A549 (cell line): ENCODE data around the gene ADAP1.

Experiments used
- CBX2 ChIP-seq: fragments of 200-600 bp; sonication (generic); IDR thresholded peaks from 2 replicates; pipeline ENCODE4 v1.6.1; 2016; ENCODE audit warnings: low read depth, mild to moderate bottlenecking, borderline replicate concordance
- CEBPB ChIP-seq, 2 experiments: fragments of >200 bp in 1 of 2; sonication (Bioruptor Twin) in 1 of 2; formaldehyde crosslinking in 1 of 2; IDR thresholded peaks; 2 replicates each; pipeline ENCODE4 v1.6.1; 2012 to 2016
- CHD2 ChIP-seq: fragments of 150-350 bp; IDR thresholded peaks from 2 replicates; pipeline ENCODE4 v1.6.1; 2014; ENCODE audit warnings: low read length; ENCODE audit not compliant: partially characterized antibody
- CTCF ChIP-seq: fragments of >200 bp; sonication (Bioruptor Twin); formaldehyde crosslinking; IDR thresholded peaks from 3 replicates; pipeline ENCODE4 v1.5.1; 2016
- FOSL2 ChIP-seq, 2 experiments: fragments of 450-650 bp in 1 of 2; fragments of >200 bp in 1 of 2; sonication (Bioruptor Twin) in 1 of 2; formaldehyde crosslinking; IDR thresholded peaks; 2 replicates each; pipeline versions ENCODE4 v1.5.0 to v1.6.1; 2016 to 2020; ENCODE audit warnings: mild to moderate bottlenecking in 1 of 2, moderate library complexity in 1 of 2
- JUN ChIP-seq, 2 experiments: fragments of >200 bp; sonication (Bioruptor Twin); formaldehyde crosslinking; IDR thresholded peaks; 2 replicates in 1 of 2; 3 replicates in 1 of 2; pipeline ENCODE4 v1.6.1; 2016 to 2017
- MAFK ChIP-seq: fragments of 450-650 bp; IDR thresholded peaks from 2 replicates; pipeline ENCODE4 v1.6.1; 2014; ENCODE audit not compliant: partially characterized antibody
- POLR2A ChIP-seq: IDR thresholded peaks from 2 replicates; pipeline ENCODE4 v1.6.1; 2012; ENCODE audit warnings: mild to moderate bottlenecking, low read length
- POLR2AphosphoS2 ChIP-seq: conservative IDR thresholded peaks from 2 replicates; pipeline ENCODE4 v1.6.1; 2012; ENCODE audit warnings: low read length, improper control_type of control experiment, inconsistent platforms
- RAD21 ChIP-seq, 2 experiments: fragments of >200 bp in 1 of 2; sonication (Bioruptor Twin) in 1 of 2; formaldehyde crosslinking in 1 of 2; IDR thresholded peaks in 1 of 2; conservative IDR thresholded peaks in 1 of 2; 2 replicates in 1 of 2; 3 replicates in 1 of 2; pipeline ENCODE4 v1.6.1; 2012 to 2018; ENCODE audit warnings: inconsistent platforms in 1 of 2
- REST ChIP-seq: fragments of 200-600 bp; sonication (generic); IDR thresholded peaks from 2 replicates; pipeline ENCODE4 v1.6.1; 2016; ENCODE audit warnings: antibody characterized with exemption, mild to moderate bottlenecking, moderate library complexity
- RNF2 ChIP-seq: fragments of 200-600 bp; sonication (generic); IDR thresholded peaks from 2 replicates; pipeline ENCODE4 v1.6.1; 2016; ENCODE audit warnings: low read depth, mild to moderate bottlenecking, antibody characterized with exemption, moderate library complexity, borderline replicate concordance
- SMC3 ChIP-seq: fragments of >200 bp; sonication (Bioruptor Twin); formaldehyde crosslinking; IDR thresholded peaks from 3 replicates; pipeline ENCODE4 v1.6.1; 2018; ENCODE audit warnings: inconsistent platforms

GRCh38 chr7:930975-931758 lies 23.3 kb downstream of the ADAP1 start:
- TF ChIP-seq RNF2 (no peak), CBX2 (no peak), POLR2AphosphoS2 (no peak), REST (no peak), RAD21 (conservative IDR thresholded peaks at IDR 0.05 in 1 of 2, IDR thresholded peaks at IDR 0.05 in 1 of 2) (no peak), CHD2 (no peak), POLR2A (no peak), CTCF (no peak), CEBPB (IDR thresholded peaks at IDR 0.05) (no peak), FOSL2 (IDR thresholded peaks at IDR 0.05) (no peak), FOSL2 (CRISPR knock-in tag; IDR thresholded peaks at IDR 0.05) (no peak), JUN (IDR thresholded peaks at IDR 0.05) (no peak), SMC3 (no peak), MAFK (no peak)
